Thyroid gland (tissue), 4 donors: ENCODE measurements around the gene PPP5C. TPM values are rescaled to one million over a fixed set of nuclear protein-coding genes. Genes with fewer than 3 reads are reported as not detected.

Source experiments
- DNase-seq, 2 donors: peaks; one replicate each; pipeline ENCODE4 v3.0.0-alpha.2; 2019
- H3K27ac ChIP-seq, 3 donors: fragments of 200-600 bp; sonication (generic); 1 replicate in 2 of 3; 2 replicates in 1 of 3; pipeline ENCODE4 v1.5.1; 2016 to 2019; ENCODE audit warnings: mild to moderate bottlenecking in 1 of 3, moderate library complexity in 1 of 3
- H3K27me3 ChIP-seq: fragments of 200-600 bp; sonication (generic); one replicate; pipeline ENCODE4 v1.5.1; 2019
- H3K36me3 ChIP-seq, 2 donors: fragments of 200-600 bp; sonication (generic); one replicate each; pipeline ENCODE4 v1.5.1; 2016 to 2019
- H3K4me1 ChIP-seq, 2 donors: fragments of 200-600 bp; sonication (generic); one replicate each; pipeline ENCODE4 v1.5.1; 2017 to 2019
- H3K4me3 ChIP-seq, 3 donors: fragments of 200-600 bp; sonication (generic); replicated peaks in 1 of 3; 1 replicate in 2 of 3; 2 replicates in 1 of 3; pipeline ENCODE4 v1.5.1; 2016; ENCODE audit warnings: mild to moderate bottlenecking in 1 of 3
- H3K9me3 ChIP-seq: fragments of 200-600 bp; sonication (generic); one replicate; pipeline ENCODE4 v1.5.1; 2017
- CTCF ChIP-seq, 6 experiments: fragments of 200-600 bp in 3 of 6; fragments of 450-650 bp in 3 of 6; sonication (generic) in 3 of 6; IDR thresholded peaks; one replicate each; pipeline ENCODE4 v1.5.1; 2016 to 2019; ENCODE audit warnings: antibody characterized with exemption in 6 of 6, mild to moderate bottlenecking in 2 of 6, inconsistent platforms in 1 of 6, moderate library complexity in 1 of 6
- POLR2A ChIP-seq, 2 donors: fragments of 450-650 bp; IDR thresholded peaks; one replicate each; pipeline ENCODE4 v1.6.1; 2017; ENCODE audit warnings: antibody characterized with exemption in 2 of 2, mild to moderate bottlenecking in 2 of 2, moderate library complexity in 1 of 2
- WGBS, 2 donors: methylation state at CpG; one replicate each; pipeline ENCODE4 v1.1.5; 2017; 5-methylcytosine and 5-hydroxymethylcytosine counted together
- intact Hi-C: fragments of 100-400 bp; cut with DNase I; formaldehyde crosslinking; loops from one replicate; pipeline ENCODE4 v1.15.1; 2023
- total RNA-seq, 4 donors: library from RNA; depleted of rRNA; stranded (reverse); fragments of >200 nt; gene quantifications; one replicate each; pipeline ENCODE4 v1.2.3, GENCODE V29; 2016

The PPP5C gene
- total RNA-seq, 4 donors from 2014 or later = 63.3 to 112 (median 80.7) TPM

GRCh38 chr19:46355234-46356148, 8.6 kb downstream of the PPP5C start:
- TF ChIP-seq POLR2A (IDR thresholded peaks at IDR 0.05) (no peak), CTCF (IDR thresholded peaks at IDR 0.05) (no peak)
- intact Hi-C loops = no loop called here
- Histone ChIP-seq H3K36me3 (peaks cover 17 to 25% of the 10 kb centered on the region in 2 donors), H3K4me1 (peaks cover 23 to 32% of the 10 kb centered on the region in 2 donors), H3K4me3 (no peak overlapping the region), H3K27me3 (no peaks in the 10 kb centered on the region), H3K27ac (no peak overlapping the region), H3K9me3 (no peaks in the 10 kb centered on the region)
- DNase-seq = no peak
- 87 to 88% methylated on average over 20 to 22 of the region's 23 CpGs for WGBS, 2 donors

GRCh38 chr19:46356149-46357055, 9.5 kb downstream of the PPP5C start:
- intact Hi-C loops = no loop called here
- Histone ChIP-seq H3K36me3 (peaks cover 17 to 25% of the 10 kb centered on the region in 2 donors), H3K4me3 (no peak overlapping the region), H3K9me3 (no peaks in the 10 kb centered on the region), H3K27me3 (no peaks in the 10 kb centered on the region), H3K27ac (no peak overlapping the region), H3K4me1 (peaks cover 14 to 23% of the 10 kb centered on the region in 2 donors)
- WGBS, 2 donors = 93 to 95% methylated on average over 7 to 9 of the region's 9 CpGs
- no peak for DNase-seq
- TF ChIP-seq POLR2A (IDR thresholded peaks at IDR 0.05) (no peak), CTCF (IDR thresholded peaks at IDR 0.05) (no peak)

GRCh38 chr19:46357846-46358583, 11.1 kb downstream of the PPP5C start:
- Histone ChIP-seq H3K36me3 (peaks cover 17 to 24% of the 10 kb centered on the region in 2 donors), H3K4me1 (peaks cover 3 to 7% of the 10 kb centered on the region in 2 donors), H3K9me3 (no peaks in the 10 kb centered on the region), H3K4me3 (no peak overlapping the region), H3K27me3 (no peaks in the 10 kb centered on the region), H3K27ac (no peak overlapping the region)
- WGBS, 2 donors = 86 to 95% methylated on average over 7 of the region's 7 CpGs
- intact Hi-C loops = no loop called here
- TF ChIP-seq CTCF (IDR thresholded peaks at IDR 0.05) = no peak
- no peak for TF ChIP-seq POLR2A (IDR thresholded peaks at IDR 0.05)
- DNase-seq = no peak

- Histone ChIP-seq H3K4me1 (no peaks in the 10 kb centered on the region), H3K36me3 (peaks cover 7 to 11% of the 10 kb centered on the region in 2 donors), H3K27me3 (no peaks in the 10 kb centered on the region), H3K27ac (no peak overlapping the region), H3K9me3 (no peaks in the 10 kb centered on the region), H3K4me3 (no peak overlapping the region)
- no peak for TF ChIP-seq CTCF (IDR thresholded peaks at IDR 0.05)
- no peak for TF ChIP-seq POLR2A (IDR thresholded peaks at IDR 0.05)
- intact Hi-C loops = no loop called here
- no peak for DNase-seq
- WGBS, 2 donors = 72 to 80% methylated on average over 2 of the region's 2 CpGs
Observed at GRCh38 chr19:46361915-46362314, 15.0 kb downstream of the PPP5C start.
